Measurements from ENCODE around the gene AFAP1L2. TPM values are rescaled to one million over a fixed set of nuclear protein-coding genes. Genes with fewer than 3 reads are reported as not detected.

Gene AFAP1L2
- total RNA-seq, 4 donors from 2014 or later, result 20.5 to 29.5 (median 23.9) TPM

DNA sequence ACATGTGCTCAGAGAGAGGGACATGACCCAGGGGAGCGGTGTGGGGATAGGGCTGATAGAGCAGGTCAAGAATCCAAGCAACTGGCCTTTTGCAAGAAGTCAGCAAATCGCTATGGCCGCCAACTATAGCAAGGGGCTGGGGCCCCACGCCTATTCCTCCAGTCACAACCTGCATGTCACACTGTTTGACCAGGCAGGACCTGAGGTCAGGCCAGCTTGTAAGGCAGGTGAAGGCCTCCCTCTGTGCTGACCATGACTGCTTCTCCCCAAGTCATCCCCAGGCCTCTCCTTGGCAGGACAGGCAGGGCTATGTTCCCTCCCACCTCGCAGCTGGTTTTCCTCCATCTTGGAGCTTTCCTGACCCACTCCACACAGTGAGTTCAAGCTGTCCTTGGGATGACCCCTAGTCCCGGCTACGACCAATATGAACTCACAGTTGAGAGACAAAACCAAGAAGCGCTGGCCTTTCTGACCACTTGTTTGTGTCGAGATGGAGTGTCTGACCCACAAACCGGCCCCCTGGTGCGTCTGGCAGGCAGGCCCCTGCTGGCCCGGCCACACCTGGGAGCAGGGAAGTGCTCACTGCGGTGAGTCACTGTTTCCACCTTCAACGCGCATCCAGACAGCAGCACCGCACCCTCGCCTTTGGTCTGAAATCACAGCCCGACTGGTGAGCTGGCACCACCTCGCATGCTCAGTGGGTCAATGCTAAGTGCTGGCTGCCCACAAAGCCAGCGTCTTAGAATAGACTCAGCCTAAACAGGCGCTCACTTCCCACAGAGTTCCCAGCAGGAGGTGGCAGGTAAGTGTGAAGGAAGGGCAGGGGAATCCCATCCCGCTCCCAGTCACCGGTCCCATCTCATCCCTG, 83.8 kb downstream of the AFAP1L2 start:
- peaks cover 0 to 9% (median 0%) of the 10 kb centered on the region in 3 donors for H3K4me1 ChIP-seq
- TF ChIP-seq, protein P1, sequence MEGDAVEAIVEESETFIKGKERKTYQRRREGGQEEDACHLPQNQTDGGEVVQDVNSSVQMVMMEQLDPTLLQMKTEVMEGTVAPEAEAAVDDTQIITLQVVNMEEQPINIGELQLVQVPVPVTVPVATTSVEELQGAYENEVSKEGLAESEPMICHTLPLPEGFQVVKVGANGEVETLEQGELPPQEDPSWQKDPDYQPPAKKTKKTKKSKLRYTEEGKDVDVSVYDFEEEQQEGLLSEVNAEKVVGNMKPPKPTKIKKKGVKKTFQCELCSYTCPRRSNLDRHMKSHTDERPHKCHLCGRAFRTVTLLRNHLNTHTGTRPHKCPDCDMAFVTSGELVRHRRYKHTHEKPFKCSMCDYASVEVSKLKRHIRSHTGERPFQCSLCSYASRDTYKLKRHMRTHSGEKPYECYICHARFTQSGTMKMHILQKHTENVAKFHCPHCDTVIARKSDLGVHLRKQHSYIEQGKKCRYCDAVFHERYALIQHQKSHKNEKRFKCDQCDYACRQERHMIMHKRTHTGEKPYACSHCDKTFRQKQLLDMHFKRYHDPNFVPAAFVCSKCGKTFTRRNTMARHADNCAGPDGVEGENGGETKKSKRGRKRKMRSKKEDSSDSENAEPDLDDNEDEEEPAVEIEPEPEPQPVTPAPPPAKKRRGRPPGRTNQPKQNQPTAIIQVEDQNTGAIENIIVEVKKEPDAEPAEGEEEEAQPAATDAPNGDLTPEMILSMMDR (IDR thresholded peaks at IDR 0.05), result no peak
- TF ChIP-seq POLR2A (IDR thresholded peaks at IDR 0.05) (no peak), POLR2AphosphoS5 (IDR thresholded peaks at IDR 0.05) (no peak), EP300 (IDR thresholded peaks at IDR 0.05) (no peak)
- H3K9me3 ChIP-seq, result no peaks in the 10 kb centered on the region
- ATAC-seq, result no peak
- peaks cover 0 to 32% of the 10 kb centered on the region in 2 donors for H3K36me3 ChIP-seq
- peak overlapping the region in 1 of 4 donors; percentile 19 for H3K27ac ChIP-seq
- H3K27me3 ChIP-seq, result no peaks in the 10 kb centered on the region
- 40% methylated on average over 2 of the region's 23 CpGs; no CpG with 5 or more reads in 1 of the 2 donors for WGBS, 2 donors (ENCODE audit: low coverage in 1 of 2)
- H3K4me3 ChIP-seq, result no peak overlapping the region

DNA sequence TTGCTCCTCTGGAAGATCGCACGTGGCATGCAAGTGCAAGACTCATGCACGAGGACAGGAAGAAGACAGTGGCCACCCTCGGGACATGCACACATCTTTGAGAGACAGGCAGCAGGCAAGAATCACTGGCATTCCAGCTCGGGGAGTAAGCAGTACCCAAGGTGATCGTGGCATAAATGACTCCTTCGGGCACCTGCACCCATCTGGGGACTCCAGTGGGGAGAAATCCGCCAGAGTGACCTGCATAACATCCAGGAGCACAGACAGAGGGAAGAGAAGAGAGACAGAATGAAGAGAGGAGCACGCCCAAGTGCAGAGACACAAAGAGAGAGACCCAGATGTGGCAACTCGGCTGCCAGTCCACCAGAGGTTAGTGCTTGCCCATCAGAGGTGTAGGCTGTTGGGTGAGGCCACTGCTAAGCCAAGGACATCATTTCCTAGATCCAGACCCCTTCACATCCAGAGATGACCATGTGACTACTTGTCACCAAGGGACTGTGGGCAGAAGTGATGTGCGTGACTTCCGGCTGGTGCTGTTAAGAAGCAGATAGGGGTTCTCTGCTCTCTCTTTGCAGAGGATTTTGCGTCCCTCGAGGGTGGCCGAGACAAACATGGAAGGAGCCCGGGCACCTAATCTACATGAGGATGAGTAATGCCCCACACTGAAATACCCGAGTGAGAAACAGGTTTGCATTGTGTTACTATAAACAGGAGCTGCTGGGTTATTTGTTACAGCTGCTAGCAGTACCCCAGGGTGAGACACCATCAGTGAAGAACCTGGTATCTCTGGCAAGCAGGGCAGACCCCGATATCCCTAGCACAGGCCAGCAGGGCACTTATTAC, 84.7 kb downstream of the AFAP1L2 start:
- Histone ChIP-seq H3K27me3 (no peaks in the 10 kb centered on the region), H3K36me3 (peaks cover 0 to 25% of the 10 kb centered on the region in 2 donors), H3K4me3 (no peak overlapping the region), H3K9me3 (no peaks in the 10 kb centered on the region), H3K4me1 (peaks cover 0 to 14% (median 0%) of the 10 kb centered on the region in 3 donors), H3K27ac (peak overlapping the region in 1 of 4 donors; percentile 19)
- ATAC-seq, result no peak
- TF ChIP-seq POLR2A (IDR thresholded peaks at IDR 0.05) (no peak), POLR2AphosphoS5 (IDR thresholded peaks at IDR 0.05) (no peak), EP300 (IDR thresholded peaks at IDR 0.05) (no peak)
- TF ChIP-seq, protein P1 (IDR thresholded peaks at IDR 0.05), result no peak
- 84 to 88% methylated on average over 6 to 7 of the region's 18 CpGs for WGBS, 2 donors (ENCODE audit: low coverage in 1 of 2)

DNA sequence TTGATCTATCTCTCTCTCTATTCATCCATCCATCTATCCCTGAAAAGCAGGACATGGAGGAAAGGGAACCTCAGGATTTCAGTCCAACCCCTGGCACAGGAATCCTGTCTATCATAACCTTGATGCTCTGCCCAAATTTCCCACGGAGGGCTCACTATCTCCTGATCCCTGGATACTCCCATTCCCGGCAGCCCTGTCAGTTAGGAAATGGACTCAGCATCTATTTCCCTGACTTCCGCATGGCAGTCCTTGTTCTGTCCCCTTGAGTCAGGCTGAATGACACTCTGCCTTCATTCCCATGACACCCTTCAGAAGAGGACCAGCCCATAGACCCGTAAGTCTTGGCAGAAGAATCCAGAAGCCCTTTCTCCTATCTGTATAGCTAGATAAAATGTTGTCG, 87.6 kb downstream of the AFAP1L2 start:
- no peak for TF ChIP-seq POLR2A (IDR thresholded peaks at IDR 0.05)
- TF ChIP-seq, protein P1 (IDR thresholded peaks at IDR 0.05), result no peak
- TF ChIP-seq POLR2AphosphoS5 (IDR thresholded peaks at IDR 0.05), result no peak
- TF ChIP-seq EP300 (IDR thresholded peaks at IDR 0.05), result no peak
- H3K27me3 ChIP-seq, result no peaks in the 10 kb centered on the region
- no peak overlapping the region for H3K4me3 ChIP-seq
- H3K27ac ChIP-seq, result no peak overlapping the region
- no peaks in the 10 kb centered on the region for H3K9me3 ChIP-seq
- 58 to 77% methylated on average over 3 to 5 of the region's 5 CpGs for WGBS, 2 donors (ENCODE audit: low coverage in 1 of 2)
- H3K36me3 ChIP-seq, result peaks cover 0 to 34% of the 10 kb centered on the region in 2 donors
- H3K4me1 ChIP-seq, result peaks cover 0 to 21% (median 0%) of the 10 kb centered on the region in 3 donors
- no peak for ATAC-seq

DNA sequence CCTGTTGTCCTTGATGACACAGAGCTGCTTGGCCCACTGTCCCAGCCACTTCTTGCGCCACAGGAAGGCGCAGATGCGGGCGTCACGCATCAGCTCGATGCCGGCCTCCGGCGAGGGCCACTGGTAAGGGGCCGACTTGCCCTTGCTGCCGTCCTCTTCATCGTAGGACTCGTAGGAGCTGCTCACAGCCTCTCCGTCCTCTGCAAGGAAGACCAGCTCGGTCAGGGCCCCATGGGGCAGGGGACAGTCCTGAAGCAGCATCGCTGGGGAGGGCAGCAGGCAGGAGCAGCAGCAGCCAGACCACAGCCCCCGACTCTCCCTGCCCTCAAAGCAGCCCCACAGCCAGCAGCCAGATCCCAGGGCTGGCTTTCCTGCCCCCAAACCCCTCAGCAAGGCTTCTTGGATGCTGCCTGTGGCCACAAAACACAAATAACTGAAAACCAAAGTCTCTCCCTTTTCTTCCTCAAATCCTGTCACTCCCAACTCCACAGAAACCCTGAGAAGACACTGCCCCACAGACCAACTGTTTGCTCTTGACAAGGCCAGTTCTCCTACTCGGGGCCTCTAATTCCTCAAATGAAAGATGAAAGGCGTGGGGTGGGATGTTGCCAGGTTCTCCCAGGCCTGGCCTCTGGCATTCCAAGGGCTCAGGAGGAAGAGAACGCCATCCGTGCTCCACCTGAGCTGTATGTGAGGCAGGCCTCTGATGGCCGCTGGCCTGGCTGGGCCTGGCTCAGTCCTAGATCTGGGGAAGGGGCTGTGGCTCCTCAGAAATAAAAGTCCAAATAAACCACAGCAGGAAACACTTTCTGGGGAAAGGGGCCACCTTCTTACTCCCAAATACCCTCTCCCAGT, 88.5 kb downstream of the AFAP1L2 start:
- no peak for TF ChIP-seq EP300 (IDR thresholded peaks at IDR 0.05)
- TF ChIP-seq POLR2AphosphoS5 (IDR thresholded peaks at IDR 0.05), result no peak
- TF ChIP-seq, protein P1 (IDR thresholded peaks at IDR 0.05), result no peak
- TF ChIP-seq POLR2A (IDR thresholded peaks at IDR 0.05), result no peak
- Histone ChIP-seq H3K4me3 (no peak overlapping the region), H3K27me3 (no peaks in the 10 kb centered on the region), H3K4me1 (peaks cover 0 to 20% (median 0%) of the 10 kb centered on the region in 3 donors), H3K9me3 (no peaks in the 10 kb centered on the region), H3K36me3 (peaks cover 0 to 35% of the 10 kb centered on the region in 2 donors), H3K27ac (no peak overlapping the region)
- WGBS, 2 donors (ENCODE audit: low coverage in 1 of 2), result 73% methylated on average over 5 of the region's 22 CpGs; no CpG with 5 or more reads in 1 of the 2 donors
- no peak for ATAC-seq
